Right lobe of liver (tissue), 6 donors: ENCODE data around the gene RBFOX1. TPM values are rescaled to one million over a fixed set of nuclear protein-coding genes. Genes with fewer than 3 reads are reported as not detected.

ENCODE experiments used
- ATAC-seq, 4 donors: fragments of 200-7000 bp; cut with Tn5 transposase; one replicate each; pipeline ENCODE4 v1.9.1; 2020; ENCODE audit warnings: mild to moderate bottlenecking in 4 of 4, moderate library complexity in 4 of 4
- DNase-seq, 3 donors: peaks; one replicate each; pipeline ENCODE4 v3.0.0-alpha.2; 2020
- H3K27ac ChIP-seq, 3 donors: fragments of 200-600 bp; one replicate each; pipeline ENCODE4 v1.8.0; 2022
- H3K27me3 ChIP-seq, 2 donors: fragments of 200-600 bp; one replicate each; pipeline ENCODE4 v1.8.0; 2022
- H3K36me3 ChIP-seq, 4 donors: fragments of 200-600 bp; sonication (generic) in 1 of 4; one replicate each; pipeline versions ENCODE4 v1.5.1 to v1.8.0; 2017 to 2022; ENCODE audit warnings: control low read depth in 1 of 4
- H3K4me1 ChIP-seq, 4 donors: fragments of 200-600 bp; sonication (generic) in 1 of 4; one replicate each; pipeline versions ENCODE4 v1.5.1 to v1.8.0; 2017 to 2022; ENCODE audit warnings: control low read depth in 1 of 4
- H3K4me3 ChIP-seq, 3 donors: fragments of 200-600 bp; one replicate each; pipeline ENCODE4 v1.8.0; 2022
- H3K9me3 ChIP-seq, 4 donors: fragments of 200-600 bp; sonication (generic) in 1 of 4; one replicate each; pipeline versions ENCODE4 v1.5.1 to v1.8.0; 2017 to 2022; ENCODE audit warnings: control low read depth in 1 of 4
- CTCF ChIP-seq, 4 donors: fragments of 200-600 bp in 3 of 4; fragments of 450-650 bp in 1 of 4; IDR thresholded peaks; one replicate each; pipeline versions ENCODE4 v1.5.1 to v1.8.0; 2016 to 2022; ENCODE audit warnings: antibody characterized with exemption in 4 of 4, mild to moderate bottlenecking in 2 of 4
- POLR2A ChIP-seq: fragments of 450-650 bp; IDR thresholded peaks from one replicate; pipeline ENCODE4 v1.6.1; 2017; ENCODE audit warnings: antibody characterized with exemption, mild to moderate bottlenecking
- WGBS: methylation state at CpG from one replicate; pipeline ENCODE4 v1.1.6; 2018; ENCODE audit warnings: low coverage, low lambda C conversion rate; ENCODE audit not compliant: insufficient coverage; ENCODE audit errors: missing lambda C conversion rate; 5-methylcytosine and 5-hydroxymethylcytosine counted together
- intact Hi-C, 2 donors: fragments of 100-400 bp; cut with DNase I; formaldehyde crosslinking; loops; one replicate each; pipeline versions ENCODE4 v1.11.2 to v1.14.1; 2022
- total RNA-seq, 6 experiments: library from RNA; depleted of rRNA in 2 of 6; stranded (reverse); fragments of >200 nt in 2 of 6; fragmentation: NEBNext Ultra II Directional in 3 of 6; extraction: Animal tissue kit (Norgen Biotek cat#: 25700) in 3 of 6; gene quantifications; one replicate each; pipeline versions ENCODE4 v1.1.0 to v1.2.4, GENCODE V29; 2016 to 2023
- donor health status: DM: no; HTN: yes; CAD: no.
- donor health status: DM: no; HTN: no; CAD: no.
- donor health status: DM: no; HTN: no; CAD: no.
- donor health status: DM: no; HTN: yes; CAD: no.
- donor health status: DM: no; HTN: yes; CAD: no.

Gene RBFOX1
- total RNA-seq, 6 experiments from 2014 or later, result 0.19 TPM; not detected in 5

GRCh38 chr16:7688811-7689210 lies 356.2 kb downstream of the RBFOX1 start:
- no peak for ATAC-seq
- H3K4me3 ChIP-seq, result no peak overlapping the region
- DNase-seq, result no peak
- no peaks in the 10 kb centered on the region for H3K27me3 ChIP-seq
- no peaks in the 10 kb centered on the region for H3K36me3 ChIP-seq
- H3K4me1 ChIP-seq, result no peaks in the 10 kb centered on the region
- WGBS, result 35% methylated on average over 5 of the region's 5 CpGs
- no peak overlapping the region for H3K27ac ChIP-seq
- intact Hi-C loops, result no loop called here
- TF ChIP-seq CTCF (IDR thresholded peaks at IDR 0.05) (no peak), POLR2A (no peak)
- H3K9me3 ChIP-seq, result no peaks in the 10 kb centered on the region

GRCh38 chr16:7689234-7689633 lies 356.6 kb downstream of the RBFOX1 start:
- no peaks in the 10 kb centered on the region for H3K36me3 ChIP-seq
- DNase-seq (no peak), ATAC-seq (no peak)
- TF ChIP-seq POLR2A (no peak), CTCF (IDR thresholded peaks at IDR 0.05) (no peak)
- no peaks in the 10 kb centered on the region for H3K27me3 ChIP-seq
- no peak overlapping the region for H3K4me3 ChIP-seq
- H3K4me1 ChIP-seq, result no peaks in the 10 kb centered on the region
- H3K27ac ChIP-seq, result no peak overlapping the region
- no peaks in the 10 kb centered on the region for H3K9me3 ChIP-seq
- 82% methylated on average over 1 of the region's 1 CpG for WGBS
- intact Hi-C loops, result no loop called here

- Histone ChIP-seq H3K4me1 (no peaks in the 10 kb centered on the region), H3K4me3 (no peak overlapping the region), H3K27me3 (no peaks in the 10 kb centered on the region), H3K36me3 (no peaks in the 10 kb centered on the region), H3K27ac (no peak overlapping the region), H3K9me3 (no peaks in the 10 kb centered on the region)
- no peak for ATAC-seq
- no peak for TF ChIP-seq POLR2A
- no peak for TF ChIP-seq CTCF (IDR thresholded peaks at IDR 0.05)
- intact Hi-C loops, result no loop called here
- 58% methylated on average over 4 of the region's 4 CpGs for WGBS
- no peak for DNase-seq
Observed at GRCh38 chr16:7691533-7691932, 358.9 kb downstream of the RBFOX1 start.

GRCh38 chr16:7703672-7704071 lies 371.0 kb downstream of the RBFOX1 start:
- H3K4me3 ChIP-seq, result no peak overlapping the region

More at GRCh38 chr16:7703672-7704071, 371.0 kb downstream of the RBFOX1 start:
- ATAC-seq, result no peak
- no peak for DNase-seq
- H3K9me3 ChIP-seq, result no peaks in the 10 kb centered on the region
- no peaks in the 10 kb centered on the region for H3K4me1 ChIP-seq
- no peaks in the 10 kb centered on the region for H3K27me3 ChIP-seq
- TF ChIP-seq CTCF (IDR thresholded peaks at IDR 0.05) (no peak), POLR2A (no peak)
- intact Hi-C loops, result no loop called here
- no peak overlapping the region for H3K27ac ChIP-seq
- H3K36me3 ChIP-seq, result no peaks in the 10 kb centered on the region
- 81% methylated on average over 3 of the region's 3 CpGs for WGBS
